GM12875 (cell line): Measurements from ENCODE around the gene ACLY.
A peak's percentile ranks its signal among the peaks of the same experiment; 100 is the strongest.
"Not testable (repeated sequence)": the region's sequence is repeated elsewhere in the genome, so short reads cannot be mapped to it uniquely, and the experiment has no call there.

ENCODE experiments used
- H3K4me3 ChIP-seq: one replicate; pipeline ENCODE4 v1.5.1; 2011; ENCODE audit warnings: low read depth, low read length, control low read depth
- CTCF ChIP-seq: IDR thresholded peaks from 2 replicates; pipeline ENCODE4 v1.5.1; 2011; ENCODE audit warnings: low read depth, mild to moderate bottlenecking, control low read depth, inconsistent platforms, low read length, moderate library complexity, borderline replicate concordance; ENCODE audit not compliant: insufficient read depth

ACLY gene

DNA sequence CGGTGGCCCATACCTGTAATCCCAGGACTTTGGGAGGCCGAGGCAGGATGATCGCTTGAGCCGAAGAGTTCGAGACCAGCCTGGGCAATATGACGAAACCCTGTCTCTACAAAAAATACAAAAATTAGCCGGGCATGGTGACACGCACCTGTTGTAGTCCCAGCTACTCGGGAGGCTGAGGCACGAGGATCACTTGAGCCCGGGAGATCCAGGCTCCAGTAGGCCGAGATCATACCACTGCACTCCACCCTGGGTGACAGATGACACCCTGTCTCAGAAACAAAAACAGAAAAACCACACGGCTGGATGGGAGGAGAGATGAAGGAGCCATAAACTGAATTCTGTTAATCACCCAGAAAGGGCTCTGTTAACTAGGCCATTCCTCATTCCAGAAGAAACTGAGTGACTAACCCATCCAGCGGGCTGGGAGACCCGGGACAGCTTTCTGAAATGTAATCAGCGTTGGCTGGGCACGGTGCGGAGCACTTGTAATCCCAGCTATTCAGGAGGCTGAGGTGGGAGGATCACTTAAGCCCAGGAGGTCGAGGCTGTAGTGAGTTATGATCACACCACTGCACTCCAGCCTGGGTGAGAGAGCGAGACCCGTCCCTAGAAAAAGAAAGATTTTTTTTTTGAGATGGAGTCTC, 82.1 kb downstream of the ACLY start:
- H3K4me3 ChIP-seq = peak overlapping the region; percentile 72
- no peak for TF ChIP-seq CTCF

- peak within 1 kb of the TSS; percentile 72 for H3K4me3 ChIP-seq
- TF ChIP-seq CTCF = no peak
These were observed 82.8 kb downstream of the ACLY start, which contains the start of gene NT5C3B for GRCh38 chr17:41835800-41836549. TSS of gene NT5C3B (minus strand) at chr17:41836232. CDS start at chr17:41836193, 39 bp downstream.

DNA sequence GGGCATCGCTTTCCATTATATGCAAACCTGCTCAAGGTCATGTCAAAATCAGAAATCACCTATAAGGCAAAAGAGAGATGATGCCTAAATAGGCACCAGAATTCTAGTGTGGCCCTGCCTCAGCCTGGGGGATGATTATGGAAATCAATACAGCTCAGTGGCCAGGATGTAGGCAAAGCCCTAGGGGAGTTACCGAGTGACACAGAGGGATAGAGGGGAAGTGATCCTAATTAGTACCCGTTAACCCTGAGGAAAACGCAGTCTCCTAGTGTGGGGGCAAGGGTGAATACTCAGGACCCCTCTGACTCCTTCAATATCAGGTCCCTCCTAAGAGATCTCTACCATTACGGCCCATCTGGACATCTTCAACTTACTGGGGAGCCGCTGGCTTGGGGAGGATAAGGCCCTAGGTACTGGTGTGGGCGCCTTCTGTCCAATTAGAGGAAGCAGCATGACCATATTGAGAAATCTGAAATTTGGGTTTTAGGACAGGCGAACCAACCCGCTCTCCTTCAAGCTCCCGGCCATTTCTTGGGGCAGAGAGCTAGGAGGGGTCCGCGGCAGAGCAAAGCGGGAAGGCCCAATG, 83.4 kb downstream of the ACLY start:
- peak overlapping the region; percentile 72 for H3K4me3 ChIP-seq
- no peak for TF ChIP-seq CTCF

DNA sequence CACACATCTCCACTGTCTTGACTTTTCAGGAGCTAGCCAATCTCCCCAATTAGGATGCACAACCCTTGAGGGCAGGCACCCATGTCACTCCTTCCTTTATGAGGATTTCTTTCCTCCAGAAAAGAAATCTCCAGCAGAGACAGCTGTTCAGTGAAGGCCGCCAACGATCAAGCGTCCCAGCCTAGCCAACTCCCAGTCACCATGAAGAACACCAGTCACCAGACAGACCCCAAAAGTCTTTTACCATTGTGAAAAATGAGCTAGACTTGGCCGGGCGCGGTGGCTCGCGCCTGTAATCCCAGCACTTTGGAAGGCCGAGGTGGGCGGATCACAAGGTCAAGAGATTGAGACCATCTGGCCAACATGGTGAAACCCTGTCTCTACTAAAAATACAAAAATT, 88.8 kb downstream of the ACLY start:
- not testable (repeated sequence) for H3K4me3 ChIP-seq

- TF ChIP-seq CTCF = no peak
- H3K4me3 ChIP-seq = no peak overlapping the region
These were observed 93.4 kb downstream of the ACLY start for GRCh38 chr17:41825175-41825845.

DNA sequence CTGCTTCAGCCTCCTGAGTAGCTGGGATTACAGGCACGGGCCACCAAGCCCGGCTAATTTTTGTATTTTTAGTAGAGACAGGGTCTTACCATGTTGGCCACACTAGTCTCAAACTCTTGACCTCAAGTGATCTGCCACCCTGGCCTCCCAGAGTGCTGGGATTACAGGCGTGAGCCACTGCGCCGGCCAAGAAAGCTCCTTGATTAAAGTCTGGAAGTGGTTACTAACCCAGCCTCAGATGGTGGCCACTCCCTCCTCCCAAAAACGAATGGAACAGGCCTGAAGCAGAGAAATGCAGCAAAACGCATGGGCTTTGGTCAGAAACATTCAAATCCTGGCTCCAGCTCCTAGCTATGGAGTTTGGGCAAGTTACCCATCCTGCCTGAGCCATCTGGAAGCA, 94.7 kb downstream of the ACLY start:
- H3K4me3 ChIP-seq = no peak overlapping the region
- no peak for TF ChIP-seq CTCF

DNA sequence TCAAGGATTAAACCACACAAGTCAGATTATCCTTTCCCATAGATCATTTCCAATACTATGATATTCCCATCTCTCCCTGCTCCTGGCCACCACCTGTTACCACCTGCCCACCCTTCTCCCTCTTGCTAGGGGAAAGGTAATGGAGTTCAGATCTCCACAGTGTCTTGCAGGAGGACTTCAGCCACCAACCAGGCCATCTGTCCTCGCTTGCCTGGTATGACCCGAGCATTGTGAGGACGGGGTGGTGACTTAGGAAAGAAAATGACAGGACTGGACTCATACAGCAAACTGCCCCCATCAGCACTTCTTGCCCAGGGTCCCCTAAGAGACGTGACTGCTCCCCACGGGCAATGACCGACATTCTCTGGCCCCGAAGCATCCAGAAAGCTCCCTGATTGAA, 95.2 kb downstream of the ACLY start:
- TF ChIP-seq CTCF = no peak
- H3K4me3 ChIP-seq = no peak overlapping the region
